Epithelial cell of esophagus (primary cell): ENCODE data around the gene TEX261.
A peak's percentile ranks its signal among the peaks of the same experiment; 100 is the strongest.

Source experiments
- DNase-seq: peaks from one replicate; pipeline ENCODE4 v3.0.0; 2010; ENCODE audit warnings: low read depth
- H3K4me3 ChIP-seq: 2 replicates; pipeline ENCODE4 v1.5.1; 2011; ENCODE audit warnings: mild to moderate bottlenecking, low read length, control low read depth
- CTCF ChIP-seq: IDR thresholded peaks from 2 replicates; pipeline ENCODE4 v1.5.1; 2011; ENCODE audit warnings: low read depth, mild to moderate bottlenecking, low read length, control low read depth, inconsistent platforms; ENCODE audit not compliant: insufficient read depth; ENCODE audit errors: missing control alignments

Gene TEX261

GRCh38 chr2:70957798-70958197, 36.9 kb downstream of the TEX261 start:
- no peak for TF ChIP-seq CTCF
- H3K4me3 ChIP-seq: no peak overlapping the region
- DNase-seq: no peak

- DNase-seq: no peak
- no peak for TF ChIP-seq CTCF
- no peak overlapping the region for H3K4me3 ChIP-seq
Measured at GRCh38 chr2:70956141-70956540, 38.5 kb downstream of the TEX261 start.

DNA sequence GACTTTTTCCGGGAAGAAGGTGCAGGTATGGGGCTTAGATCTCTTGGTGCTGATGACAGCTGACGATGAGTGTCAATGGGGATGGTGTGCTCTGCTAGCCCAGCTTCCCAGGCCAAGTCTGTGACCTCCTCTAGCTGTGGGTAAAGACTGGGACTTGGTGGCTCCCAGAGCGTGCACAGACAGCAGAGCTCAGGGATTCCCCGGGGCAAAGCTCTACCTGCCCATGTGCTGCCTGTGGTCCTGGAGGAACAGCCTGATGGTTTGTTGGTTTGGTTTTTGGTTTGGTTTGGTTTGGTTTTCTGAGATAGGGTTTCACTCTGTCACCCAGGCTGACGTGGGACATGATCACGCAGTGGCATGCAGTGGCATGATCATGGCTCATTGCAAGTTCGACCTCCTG, 39.8 kb downstream of the TEX261 start:
- DNase-seq: no peak
- no peak overlapping the region for H3K4me3 ChIP-seq

GRCh38 chr2:70949086-70949485, 45.6 kb downstream of the TEX261 start:
- no peak overlapping the region for H3K4me3 ChIP-seq
- no peak for TF ChIP-seq CTCF

More for the DNA sequence above, 39.8 kb downstream of the TEX261 start:
- no peak for TF ChIP-seq CTCF

GRCh38 chr2:70948337-70949003, 46.2 kb downstream of the TEX261 start:
- TF ChIP-seq CTCF: peak; percentile 83
- peak; percentile 78 for DNase-seq
- peak overlapping the region; percentile 29 for H3K4me3 ChIP-seq

More at GRCh38 chr2:70949086-70949485, 45.6 kb downstream of the TEX261 start:
- no peak for DNase-seq

GRCh38 chr2:70947556-70948184, 47.0 kb downstream of the TEX261 start:
- H3K4me3 ChIP-seq: no peak overlapping the region
- TF ChIP-seq CTCF: no peak
- peak; percentile 73 for DNase-seq
